Neutrophil (primary cell): ENCODE results near the gene OSMR.

Source experiments
- H3K27ac ChIP-seq: fragments of 200-600 bp; sonication (generic); 2 replicates; pipeline ENCODE4 v1.5.1; 2016; ENCODE audit warnings: mild to moderate bottlenecking, moderate library complexity
- H3K27me3 ChIP-seq: fragments of 200-600 bp; sonication (generic); 2 replicates; pipeline ENCODE4 v1.6.0; 2016; ENCODE audit warnings: mild to moderate bottlenecking
- H3K36me3 ChIP-seq: fragments of 200-600 bp; sonication (generic); 2 replicates; pipeline ENCODE4 v1.5.1; 2017
- H3K4me1 ChIP-seq, 2 experiments: fragments of 200-600 bp in 1 of 2; sonication (generic) in 1 of 2; 1 replicate in 1 of 2; 2 replicates in 1 of 2; pipeline versions ENCODE4 v1.5.1 to v1.6.1; 2013 to 2016; ENCODE audit warnings: low read depth in 1 of 2, low read length in 1 of 2, mild to moderate bottlenecking in 1 of 2, moderate library complexity in 1 of 2; ENCODE audit not compliant: control insufficient read depth in 1 of 2, insufficient read depth in 1 of 2
- H3K4me3 ChIP-seq, 2 experiments: fragments of 200-600 bp in 1 of 2; sonication (generic) in 1 of 2; 1 replicate in 1 of 2; 2 replicates in 1 of 2; pipeline ENCODE4 v1.5.1; 2013 to 2016; ENCODE audit warnings: low read depth in 1 of 2, low read length in 1 of 2, mild to moderate bottlenecking in 1 of 2, moderate library complexity in 1 of 2
- H3K9me3 ChIP-seq: fragments of 200-600 bp; sonication (generic); 2 replicates; pipeline ENCODE4 v1.5.1; 2016
- TF ChIP-seq, protein P1 (sequence below): fragments of 200-600 bp; sonication (generic); IDR thresholded peaks from 2 replicates; pipeline ENCODE4 v1.5.1; 2016; ENCODE audit warnings: antibody characterized with exemption

Gene OSMR

DNA sequence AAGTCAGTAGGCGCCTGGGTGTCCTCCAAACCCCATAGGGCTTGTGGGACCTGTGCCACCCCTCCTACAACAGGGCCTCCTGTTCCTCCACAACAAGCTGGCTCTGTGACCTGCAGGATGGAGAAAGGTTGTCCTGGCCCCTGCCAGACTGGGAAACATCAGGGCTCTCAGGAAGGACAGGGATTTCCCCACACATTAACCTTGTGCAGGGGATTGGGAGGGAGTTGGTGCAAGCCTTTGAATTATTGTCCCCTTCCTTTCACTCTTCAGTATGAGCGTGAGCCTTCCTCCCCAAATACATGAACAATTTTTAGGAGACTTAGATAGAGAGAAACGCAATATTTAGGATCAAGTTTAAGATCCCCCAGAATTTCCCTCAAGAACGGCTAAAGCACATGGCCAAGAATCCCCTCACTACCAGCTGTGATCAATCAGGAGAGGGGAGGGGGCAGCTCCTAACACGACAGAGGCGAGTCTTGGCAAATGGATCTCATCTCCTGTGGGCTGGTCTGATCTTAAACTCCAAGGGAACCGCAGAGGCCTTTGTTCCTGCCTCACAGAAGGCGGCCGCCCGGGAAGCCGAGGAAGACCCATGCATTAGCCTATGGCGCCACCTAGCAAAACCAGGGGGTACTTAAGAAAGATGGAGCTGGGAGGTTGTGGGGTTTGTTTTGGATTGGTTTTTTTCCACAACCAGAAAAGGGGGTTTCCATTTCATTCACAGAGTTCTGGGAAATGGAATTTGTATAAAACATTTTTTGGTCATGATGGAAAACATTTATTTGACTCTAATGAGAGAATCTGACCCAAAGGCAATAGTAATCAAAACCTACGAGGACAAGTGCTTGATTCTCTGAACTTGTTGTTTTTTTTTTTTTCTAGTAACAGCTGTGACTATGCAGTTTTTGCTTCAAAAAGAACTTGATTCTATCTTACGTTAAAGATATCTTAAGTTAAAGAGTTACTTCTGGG lies 36.1 kb upstream of the OSMR start:
- H3K36me3 ChIP-seq: no peaks in the 10 kb centered on the region
- TF ChIP-seq, protein P1, sequence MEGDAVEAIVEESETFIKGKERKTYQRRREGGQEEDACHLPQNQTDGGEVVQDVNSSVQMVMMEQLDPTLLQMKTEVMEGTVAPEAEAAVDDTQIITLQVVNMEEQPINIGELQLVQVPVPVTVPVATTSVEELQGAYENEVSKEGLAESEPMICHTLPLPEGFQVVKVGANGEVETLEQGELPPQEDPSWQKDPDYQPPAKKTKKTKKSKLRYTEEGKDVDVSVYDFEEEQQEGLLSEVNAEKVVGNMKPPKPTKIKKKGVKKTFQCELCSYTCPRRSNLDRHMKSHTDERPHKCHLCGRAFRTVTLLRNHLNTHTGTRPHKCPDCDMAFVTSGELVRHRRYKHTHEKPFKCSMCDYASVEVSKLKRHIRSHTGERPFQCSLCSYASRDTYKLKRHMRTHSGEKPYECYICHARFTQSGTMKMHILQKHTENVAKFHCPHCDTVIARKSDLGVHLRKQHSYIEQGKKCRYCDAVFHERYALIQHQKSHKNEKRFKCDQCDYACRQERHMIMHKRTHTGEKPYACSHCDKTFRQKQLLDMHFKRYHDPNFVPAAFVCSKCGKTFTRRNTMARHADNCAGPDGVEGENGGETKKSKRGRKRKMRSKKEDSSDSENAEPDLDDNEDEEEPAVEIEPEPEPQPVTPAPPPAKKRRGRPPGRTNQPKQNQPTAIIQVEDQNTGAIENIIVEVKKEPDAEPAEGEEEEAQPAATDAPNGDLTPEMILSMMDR: no peak

DNA sequence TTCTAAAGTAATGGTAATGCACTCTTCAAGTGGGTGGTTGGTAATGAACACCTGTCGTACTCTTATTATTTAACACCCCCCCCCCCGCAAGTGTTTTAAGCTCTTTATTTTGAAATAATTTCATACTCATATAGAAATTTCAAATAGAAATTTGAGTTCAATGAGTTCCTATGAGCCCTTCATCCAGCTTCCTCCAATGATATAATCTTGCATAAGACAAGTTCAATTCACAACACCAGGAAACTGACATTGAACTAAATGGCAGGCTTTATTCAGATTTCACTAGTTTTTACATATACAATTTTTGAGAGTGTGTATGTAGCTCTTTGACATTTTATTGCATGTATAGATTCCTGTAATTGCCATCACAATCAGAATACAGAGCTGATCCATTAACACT lies 30.9 kb upstream of the OSMR start:
- H3K27ac ChIP-seq: no peak overlapping the region
- no peaks in the 10 kb centered on the region for H3K4me1 ChIP-seq
- TF ChIP-seq, protein P1: no peak
- H3K9me3 ChIP-seq: no peaks in the 10 kb centered on the region
- no peak overlapping the region for H3K4me3 ChIP-seq
- H3K36me3 ChIP-seq: no peaks in the 10 kb centered on the region
- H3K27me3 ChIP-seq: peaks cover 43% of the 10 kb centered on the region

More for the DNA sequence above, 36.1 kb upstream of the OSMR start:
- peaks cover 57% of the 10 kb centered on the region for H3K27me3 ChIP-seq
- H3K4me1 ChIP-seq: no peaks in the 10 kb centered on the region
- no peaks in the 10 kb centered on the region for H3K9me3 ChIP-seq
- H3K4me3 ChIP-seq: no peak overlapping the region
- H3K27ac ChIP-seq: no peak overlapping the region

DNA sequence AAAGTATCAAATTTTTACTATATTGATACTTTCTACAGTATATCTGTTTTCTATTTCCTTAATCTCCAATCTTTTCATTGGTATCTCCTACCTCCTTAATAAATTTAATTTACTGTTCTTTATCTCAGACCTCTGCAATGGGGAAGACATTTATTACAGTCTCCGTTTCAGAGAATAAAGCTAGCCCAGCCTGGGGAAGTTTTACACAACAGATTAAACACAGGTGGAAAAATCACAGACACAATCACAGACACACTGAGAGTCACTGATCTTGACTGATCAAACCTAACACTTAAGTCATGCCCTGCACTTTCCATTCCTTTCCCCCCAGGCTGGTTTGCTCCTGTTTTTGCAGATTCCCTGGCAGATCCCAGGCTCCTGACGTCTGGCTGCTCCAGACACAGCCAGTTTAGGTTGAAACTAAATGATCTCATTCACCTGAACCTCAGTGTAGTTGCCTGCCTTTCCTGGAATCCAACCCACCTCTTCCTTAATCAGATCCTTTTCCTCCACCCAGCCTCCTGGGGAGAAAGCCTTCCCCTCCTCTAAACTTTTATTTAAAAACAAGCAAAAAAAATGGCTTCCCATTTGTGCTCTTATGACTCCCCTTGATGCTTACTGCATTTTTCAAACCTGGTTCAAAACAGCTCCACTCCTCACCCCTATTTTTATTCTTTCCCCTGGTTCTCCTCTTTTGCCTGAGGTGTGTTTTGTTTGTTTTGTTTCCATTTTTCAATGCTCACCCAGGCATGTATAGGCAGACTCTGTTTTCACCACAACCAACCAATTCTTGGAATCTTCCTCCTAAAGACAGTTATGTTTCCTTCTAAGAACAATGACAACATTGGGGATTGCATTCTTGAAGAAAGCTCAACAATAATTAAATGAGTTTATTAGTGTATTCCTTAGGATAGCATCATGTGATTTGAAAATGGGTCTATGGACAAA lies 29.5 kb upstream of the OSMR start:
- TF ChIP-seq, protein P1: no peak
- no peak overlapping the region for H3K27ac ChIP-seq
- H3K9me3 ChIP-seq: no peaks in the 10 kb centered on the region

DNA sequence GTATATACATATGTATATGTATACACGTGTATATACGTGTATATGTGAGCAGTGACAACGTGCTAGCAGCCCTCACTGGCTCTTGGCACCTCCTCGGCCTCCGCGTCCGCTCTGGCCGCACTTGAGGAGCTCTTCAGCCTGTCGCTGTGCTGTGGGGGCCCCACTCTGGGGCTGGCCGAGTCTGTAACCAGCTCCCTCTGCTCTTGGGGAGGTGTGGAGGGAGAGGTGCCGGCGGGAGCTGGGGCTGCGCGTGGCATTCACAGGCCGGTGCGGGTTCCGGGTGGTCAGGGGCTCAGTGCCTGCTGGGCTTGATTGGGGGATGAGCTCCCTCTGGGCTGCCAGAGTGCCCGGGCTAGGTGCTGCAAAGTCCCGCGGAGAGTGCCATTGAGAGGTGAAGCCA lies 24.1 kb upstream of the OSMR start:
- H3K4me3 ChIP-seq: no peak overlapping the region

More for the DNA sequence above, 29.5 kb upstream of the OSMR start:
- Histone ChIP-seq H3K4me1 (no peaks in the 10 kb centered on the region), H3K27me3 (peaks cover 43% of the 10 kb centered on the region), H3K4me3 (no peak overlapping the region), H3K36me3 (no peaks in the 10 kb centered on the region)

DNA sequence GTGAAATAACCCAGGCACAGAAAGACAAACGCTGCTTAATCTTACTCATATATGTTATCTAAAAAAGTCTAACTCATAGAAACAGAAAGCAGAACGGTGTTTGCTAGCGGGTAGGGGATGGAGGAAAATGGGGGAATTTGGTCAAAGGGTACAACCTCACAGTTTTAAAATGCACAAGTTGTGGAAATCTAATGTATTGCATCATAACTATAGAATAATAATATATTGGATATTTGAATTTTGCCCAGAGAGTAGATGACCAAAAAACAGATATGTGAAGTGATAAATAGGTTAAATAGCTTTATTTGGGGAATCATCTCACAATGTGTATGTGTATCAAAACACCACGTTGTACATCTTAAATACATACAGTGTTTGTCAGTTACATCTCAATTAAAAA lies 22.3 kb upstream of the OSMR start:
- TF ChIP-seq, protein P1: no peak
- Histone ChIP-seq H3K9me3 (peaks cover 2% of the 10 kb centered on the region), H3K4me3 (no peak overlapping the region), H3K27me3 (peaks cover 5% of the 10 kb centered on the region), H3K36me3 (no peaks in the 10 kb centered on the region), H3K4me1 (no peaks in the 10 kb centered on the region), H3K27ac (no peak overlapping the region)

More for the DNA sequence above, 24.1 kb upstream of the OSMR start:
- Histone ChIP-seq H3K27ac (no peak overlapping the region), H3K27me3 (peaks cover 10% of the 10 kb centered on the region), H3K36me3 (no peaks in the 10 kb centered on the region), H3K9me3 (peaks cover 2% of the 10 kb centered on the region), H3K4me1 (no peaks in the 10 kb centered on the region)
- TF ChIP-seq, protein P1: no peak
